ENCODE data around the gene LAMC1.

LAMC1 gene

DNA sequence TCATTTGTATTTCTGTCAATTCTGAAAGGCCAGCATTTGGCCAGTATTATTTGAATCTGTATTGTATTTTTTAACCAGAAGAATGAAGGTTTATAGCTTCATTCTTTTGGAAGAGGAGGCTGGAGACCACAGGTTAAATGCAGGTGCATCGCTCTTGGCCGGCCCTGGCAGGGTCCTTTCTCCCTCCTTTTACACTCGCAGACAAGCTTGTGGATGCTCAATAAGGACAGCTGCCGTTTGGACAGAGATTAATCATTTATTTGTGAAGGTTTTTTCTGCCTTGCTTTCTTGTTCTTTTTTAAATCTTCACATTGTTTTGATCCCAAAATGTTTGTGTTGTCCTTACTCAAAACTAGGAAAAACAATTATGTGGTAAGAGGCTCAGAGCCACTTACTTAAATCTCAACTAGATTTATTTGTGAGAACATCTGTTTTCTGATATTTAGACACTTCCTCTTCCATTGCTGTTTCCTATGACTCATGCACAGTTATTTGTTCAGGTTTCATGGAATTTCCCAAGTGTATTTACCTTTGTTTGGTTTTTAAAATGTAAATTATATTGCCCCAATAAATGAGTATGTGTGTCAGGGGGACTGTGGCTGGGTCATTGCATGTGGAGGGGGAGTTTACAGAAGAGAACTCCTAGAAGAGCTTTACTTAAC is 116.2 kb downstream of the LAMC1 start:
- H3K27ac Mint-ChIP-seq: peak overlapping the region in 2 of 3 experiments; percentile 19 to 39
- peaks cover 24% of the 10 kb centered on the region for H3K4me1 Mint-ChIP-seq
- TF ChIP-seq, protein P1, sequence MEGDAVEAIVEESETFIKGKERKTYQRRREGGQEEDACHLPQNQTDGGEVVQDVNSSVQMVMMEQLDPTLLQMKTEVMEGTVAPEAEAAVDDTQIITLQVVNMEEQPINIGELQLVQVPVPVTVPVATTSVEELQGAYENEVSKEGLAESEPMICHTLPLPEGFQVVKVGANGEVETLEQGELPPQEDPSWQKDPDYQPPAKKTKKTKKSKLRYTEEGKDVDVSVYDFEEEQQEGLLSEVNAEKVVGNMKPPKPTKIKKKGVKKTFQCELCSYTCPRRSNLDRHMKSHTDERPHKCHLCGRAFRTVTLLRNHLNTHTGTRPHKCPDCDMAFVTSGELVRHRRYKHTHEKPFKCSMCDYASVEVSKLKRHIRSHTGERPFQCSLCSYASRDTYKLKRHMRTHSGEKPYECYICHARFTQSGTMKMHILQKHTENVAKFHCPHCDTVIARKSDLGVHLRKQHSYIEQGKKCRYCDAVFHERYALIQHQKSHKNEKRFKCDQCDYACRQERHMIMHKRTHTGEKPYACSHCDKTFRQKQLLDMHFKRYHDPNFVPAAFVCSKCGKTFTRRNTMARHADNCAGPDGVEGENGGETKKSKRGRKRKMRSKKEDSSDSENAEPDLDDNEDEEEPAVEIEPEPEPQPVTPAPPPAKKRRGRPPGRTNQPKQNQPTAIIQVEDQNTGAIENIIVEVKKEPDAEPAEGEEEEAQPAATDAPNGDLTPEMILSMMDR (IDR thresholded peaks at IDR 0.05; ENCODE audit: unreplicated experiment in 3 of 3): no peak
- no peak overlapping the region for H3K4me3 Mint-ChIP-seq
- H3K36me3 Mint-ChIP-seq (ENCODE audit: low read depth): peaks cover 86% of the 10 kb centered on the region
- H3K27me3 Mint-ChIP-seq (ENCODE audit: low read depth): no peaks in the 10 kb centered on the region
- no peaks in the 10 kb centered on the region for H3K9me3 Mint-ChIP-seq

DNA sequence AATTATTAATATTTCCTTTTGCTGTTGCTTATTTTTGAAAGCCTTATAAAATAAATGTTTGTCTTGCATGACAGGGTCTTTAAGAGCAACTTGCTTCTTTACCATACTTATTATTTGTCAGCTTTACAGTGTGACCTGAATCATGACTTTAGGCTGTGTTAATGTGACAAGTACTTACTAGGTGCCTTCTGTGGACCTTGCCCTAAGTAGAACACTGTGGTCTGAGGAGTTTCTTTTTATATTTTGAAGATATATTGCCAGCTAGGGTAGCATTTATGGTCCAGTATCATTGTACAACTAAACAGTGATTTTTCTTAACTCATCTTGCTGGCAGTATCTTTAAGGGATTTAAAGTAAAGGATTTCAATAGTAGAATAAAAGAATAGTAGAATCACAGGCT is 117.4 kb downstream of the LAMC1 start:
- Mint-ChIP-seq H3K36me3 (ENCODE audit: low read depth) (peaks cover 78% of the 10 kb centered on the region), H3K9me3 (no peaks in the 10 kb centered on the region), H3K27ac (peak overlapping the region in 1 of 3 experiments; percentile 11), H3K27me3 (ENCODE audit: low read depth) (no peaks in the 10 kb centered on the region), H3K4me1 (peaks cover 19% of the 10 kb centered on the region), H3K4me3 (no peak overlapping the region)
- TF ChIP-seq, protein P1 (IDR thresholded peaks at IDR 0.05; ENCODE audit: unreplicated experiment in 3 of 3): no peak

DNA sequence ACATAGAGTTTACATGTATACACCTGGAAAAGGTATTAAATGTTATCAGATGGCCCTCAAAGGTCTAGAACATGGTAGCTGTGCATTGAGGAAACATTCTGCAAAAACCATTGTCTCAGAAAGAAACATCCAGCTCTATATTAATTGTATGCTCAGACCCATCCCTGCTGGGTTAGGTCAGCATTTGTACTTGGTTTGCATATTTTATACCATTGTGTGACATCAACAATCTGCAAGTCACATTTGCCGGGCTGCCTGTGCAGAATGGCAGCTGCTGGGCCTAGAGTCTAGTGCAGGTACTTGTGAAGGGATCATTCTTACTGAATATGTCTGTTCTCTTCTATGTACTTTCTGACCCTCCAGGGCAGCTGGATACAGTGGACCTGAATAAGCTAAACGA is 119.0 kb downstream of the LAMC1 start:
- H3K36me3 Mint-ChIP-seq (ENCODE audit: low read depth): peaks cover 63% of the 10 kb centered on the region
- no peaks in the 10 kb centered on the region for H3K9me3 Mint-ChIP-seq
- TF ChIP-seq, protein P1 (IDR thresholded peaks at IDR 0.05; ENCODE audit: unreplicated experiment in 3 of 3): no peak
- H3K27ac Mint-ChIP-seq: no peak overlapping the region
- H3K4me3 Mint-ChIP-seq: no peak overlapping the region
- no peaks in the 10 kb centered on the region for H3K27me3 Mint-ChIP-seq (ENCODE audit: low read depth)
- peaks cover 19% of the 10 kb centered on the region for H3K4me1 Mint-ChIP-seq

DNA sequence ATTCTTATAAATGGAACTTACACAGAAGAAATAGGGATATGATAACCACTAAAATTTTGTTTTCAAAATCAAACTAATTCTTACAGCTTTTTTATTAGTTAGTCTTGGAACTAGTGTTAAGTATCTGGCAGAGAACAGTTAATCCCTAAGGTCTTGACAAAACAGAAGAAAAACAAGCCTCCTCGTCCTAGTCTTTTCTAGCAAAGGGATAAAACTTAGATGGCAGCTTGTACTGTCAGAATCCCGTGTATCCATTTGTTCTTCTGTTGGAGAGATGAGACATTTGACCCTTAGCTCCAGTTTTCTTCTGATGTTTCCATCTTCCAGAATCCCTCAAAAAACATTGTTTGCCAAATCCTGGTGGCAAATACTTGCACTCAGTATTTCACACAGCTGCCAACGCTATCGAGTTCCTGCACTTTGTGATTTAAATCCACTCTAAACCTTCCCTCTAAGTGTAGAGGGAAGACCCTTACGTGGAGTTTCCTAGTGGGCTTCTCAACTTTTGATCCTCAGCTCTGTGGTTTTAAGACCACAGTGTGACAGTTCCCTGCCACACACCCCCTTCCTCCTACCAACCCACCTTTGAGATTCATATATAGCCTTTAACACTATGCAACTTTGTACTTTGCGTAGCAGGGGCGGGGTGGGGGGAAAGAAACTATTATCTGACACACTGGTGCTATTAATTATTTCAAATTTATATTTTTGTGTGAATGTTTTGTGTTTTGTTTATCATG is 120.5 kb downstream of the LAMC1 start:
- H3K27ac Mint-ChIP-seq: no peak overlapping the region
- H3K36me3 Mint-ChIP-seq (ENCODE audit: low read depth): peaks cover 48% of the 10 kb centered on the region
- no peaks in the 10 kb centered on the region for H3K9me3 Mint-ChIP-seq
- peaks cover 26% of the 10 kb centered on the region for H3K4me1 Mint-ChIP-seq
- TF ChIP-seq, protein P1 (IDR thresholded peaks at IDR 0.05; ENCODE audit: unreplicated experiment in 3 of 3): no peak
- H3K4me3 Mint-ChIP-seq: no peak overlapping the region
- no peaks in the 10 kb centered on the region for H3K27me3 Mint-ChIP-seq (ENCODE audit: low read depth)

DNA sequence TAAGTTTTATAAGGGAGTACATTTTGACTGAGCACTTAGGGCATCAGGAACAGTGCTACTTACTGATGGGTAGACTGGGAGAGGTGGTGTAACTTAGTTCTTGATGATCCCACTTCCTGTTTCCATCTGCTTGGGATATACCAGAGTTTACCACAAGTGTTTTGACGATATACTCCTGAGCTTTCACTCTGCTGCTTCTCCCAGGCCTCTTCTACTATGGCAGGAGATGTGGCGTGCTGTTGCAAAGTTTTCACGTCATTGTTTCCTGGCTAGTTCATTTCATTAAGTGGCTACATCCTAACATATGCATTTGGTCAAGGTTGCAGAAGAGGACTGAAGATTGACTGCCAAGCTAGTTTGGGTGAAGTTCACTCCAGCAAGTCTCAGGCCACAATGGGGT is 121.5 kb downstream of the LAMC1 start:
- TF ChIP-seq, protein P1 (IDR thresholded peaks at IDR 0.05; ENCODE audit: unreplicated experiment in 3 of 3): no peak
- Mint-ChIP-seq H3K9me3 (no peaks in the 10 kb centered on the region), H3K4me1 (peaks cover 24% of the 10 kb centered on the region), H3K36me3 (ENCODE audit: low read depth) (peaks cover 42% of the 10 kb centered on the region), H3K27ac (no peak overlapping the region), H3K27me3 (ENCODE audit: low read depth) (no peaks in the 10 kb centered on the region), H3K4me3 (no peak overlapping the region)

All from nephron (organoid).